Measurements from ENCODE around the gene HDDC3. TPM values are rescaled to one million over a fixed set of nuclear protein-coding genes. Genes with fewer than 3 reads are reported as not detected.

HDDC3 gene
- total and polyA plus RNA-seq, 11 donors, result 10.9 to 19.9 (median 15.2) TPM

GRCh38 chr15:90948506-90948905, 16.2 kb upstream of the HDDC3 start:
- H3K27me3 ChIP-seq, result no peaks in the 10 kb centered on the region
- intact Hi-C loops (cut with DNase I), result no loop called here
- DNase-seq, result no peak
- no peak overlapping the region for H3K4me3 ChIP-seq
- TF ChIP-seq CTCF (IDR thresholded peaks at IDR 0.05) (no peak), POLR2A (IDR thresholded peaks at IDR 0.05) (no peak)
- H3K9me3 ChIP-seq, result no peaks in the 10 kb centered on the region
- H3K4me1 ChIP-seq, result no peaks in the 10 kb centered on the region
- H3K36me3 ChIP-seq, result peaks cover 4 to 100% (median 97%) of the 10 kb centered on the region in 9 donors
- ATAC-seq, result no peak
- H3K27ac ChIP-seq, result no peak overlapping the region
- 91 to 98% (median 93%) methylated on average over 4 to 8 of the region's 8 CpGs for WGBS, 4 donors

GRCh38 chr15:90947577-90948357, 15.4 kb upstream of the HDDC3 start:
- ATAC-seq (peak in 1 of 4 donors; percentile 5), DNase-seq (no peak)
- intact Hi-C loops (cut with DNase I), result no loop called here
- no peak for TF ChIP-seq CTCF (IDR thresholded peaks at IDR 0.05)
- no peak for TF ChIP-seq POLR2A (IDR thresholded peaks at IDR 0.05)
- Histone ChIP-seq H3K36me3 (peaks cover 4 to 100% (median 97%) of the 10 kb centered on the region in 9 donors), H3K27ac (no peak overlapping the region), H3K27me3 (no peaks in the 10 kb centered on the region), H3K4me3 (no peak overlapping the region), H3K4me1 (no peaks in the 10 kb centered on the region), H3K9me3 (no peaks in the 10 kb centered on the region)
- 87 to 96% (median 91%) methylated on average over 15 to 18 of the region's 18 CpGs for WGBS, 4 donors

- ATAC-seq (no peak), DNase-seq (no peak)
- no peaks in the 10 kb centered on the region for H3K27me3 ChIP-seq
- H3K4me3 ChIP-seq, result no peak overlapping the region
- H3K9me3 ChIP-seq, result no peaks in the 10 kb centered on the region
- peaks cover 4 to 100% (median 97%) of the 10 kb centered on the region in 9 donors for H3K36me3 ChIP-seq
- no peaks in the 10 kb centered on the region for H3K4me1 ChIP-seq
- H3K27ac ChIP-seq, result no peak overlapping the region
- intact Hi-C loops (cut with DNase I), result no loop called here
- TF ChIP-seq POLR2A (IDR thresholded peaks at IDR 0.05), result no peak
- TF ChIP-seq CTCF (IDR thresholded peaks at IDR 0.05), result no peak
- WGBS, 4 donors, result 84 to 90% (median 88%) methylated on average over 8 of the region's 8 CpGs
Observed at GRCh38 chr15:90946941-90947576, 14.7 kb upstream of the HDDC3 start.

- Histone ChIP-seq H3K36me3 (peaks cover 4 to 100% (median 97%) of the 10 kb centered on the region in 9 donors), H3K9me3 (no peaks in the 10 kb centered on the region), H3K4me3 (no peak overlapping the region), H3K27me3 (no peaks in the 10 kb centered on the region), H3K4me1 (no peaks in the 10 kb centered on the region), H3K27ac (no peak overlapping the region)
- 93 to 96% (median 95%) methylated on average over 9 to 16 of the region's 16 CpGs for WGBS, 4 donors
- intact Hi-C loops (cut with DNase I), result no loop called here
- ATAC-seq (no peak), DNase-seq (no peak)
- no peak for TF ChIP-seq POLR2A (IDR thresholded peaks at IDR 0.05)
- no peak for TF ChIP-seq CTCF (IDR thresholded peaks at IDR 0.05)
Observed at GRCh38 chr15:90946538-90946937, 14.2 kb upstream of the HDDC3 start.

Measured in heart left ventricle (tissue), 16 donors.